Urinary bladder (tissue), 4 donors: ENCODE measurements around the gene ANKDD1A. TPM values are rescaled to one million over a fixed set of nuclear protein-coding genes. Genes with fewer than 3 reads are reported as not detected.

Source experiments
- DNase-seq: peaks from one replicate; pipeline ENCODE4 v3.0.0-alpha.2; 2015; ENCODE audit errors: extremely low spot score
- H3K27ac ChIP-seq: one replicate; pipeline ENCODE4 v1.5.1; 2013; ENCODE audit warnings: low read depth, mild to moderate bottlenecking, moderate library complexity
- H3K36me3 ChIP-seq: one replicate; pipeline ENCODE4 v1.6.1; 2013; ENCODE audit warnings: mild to moderate bottlenecking, moderate library complexity; ENCODE audit not compliant: insufficient read depth
- H3K4me1 ChIP-seq: one replicate; pipeline ENCODE4 v1.6.1; 2013; ENCODE audit warnings: mild to moderate bottlenecking, moderate library complexity; ENCODE audit not compliant: insufficient read depth
- H3K4me3 ChIP-seq: one replicate; pipeline ENCODE4 v1.5.1; 2013; ENCODE audit warnings: low read depth, low read length
- WGBS: extraction: QIAGEN DNeasy Blood & Tissue Kit; methylation state at CpG from one replicate; pipeline ENCODE4 v1.1.7; 2013; 5-methylcytosine and 5-hydroxymethylcytosine counted together
- polyA plus RNA-seq: library from polyadenylated mRNA; stranded (reverse); fragments of 200-250 nt; gene quantifications from one replicate; pipeline ENCODE4 v1.2.3, GENCODE V29; 2013
- total RNA-seq: library from RNA; depleted of rRNA; stranded (reverse); fragments of >200 nt; gene quantifications from one replicate; pipeline ENCODE4 v1.2.3, GENCODE V29; 2014
- donor health status: healthy with polysubstance abuse.
- donor health status: healthy.

The ANKDD1A gene
- total and polyA plus RNA-seq, 2 donors, result 7.5 to 12.4 TPM

GRCh38 chr15:64985366-64986033, 73.8 kb downstream of the ANKDD1A start:
- no peaks in the 10 kb centered on the region for H3K36me3 ChIP-seq
- peak overlapping the region; percentile 11 for H3K27ac ChIP-seq
- DNase-seq, result no peak
- 32% methylated on average over 9 of the region's 9 CpGs for WGBS
- no peaks in the 10 kb centered on the region for H3K4me1 ChIP-seq
- H3K4me3 ChIP-seq, result no peak overlapping the region

GRCh38 chr15:64987136-64987535, 75.4 kb downstream of the ANKDD1A start:
- WGBS, result 46% methylated on average over 3 of the region's 3 CpGs
- DNase-seq, result no peak
- no peaks in the 10 kb centered on the region for H3K4me1 ChIP-seq
- H3K36me3 ChIP-seq, result no peaks in the 10 kb centered on the region
- no peak overlapping the region for H3K4me3 ChIP-seq
- H3K27ac ChIP-seq, result no peak overlapping the region

DNA sequence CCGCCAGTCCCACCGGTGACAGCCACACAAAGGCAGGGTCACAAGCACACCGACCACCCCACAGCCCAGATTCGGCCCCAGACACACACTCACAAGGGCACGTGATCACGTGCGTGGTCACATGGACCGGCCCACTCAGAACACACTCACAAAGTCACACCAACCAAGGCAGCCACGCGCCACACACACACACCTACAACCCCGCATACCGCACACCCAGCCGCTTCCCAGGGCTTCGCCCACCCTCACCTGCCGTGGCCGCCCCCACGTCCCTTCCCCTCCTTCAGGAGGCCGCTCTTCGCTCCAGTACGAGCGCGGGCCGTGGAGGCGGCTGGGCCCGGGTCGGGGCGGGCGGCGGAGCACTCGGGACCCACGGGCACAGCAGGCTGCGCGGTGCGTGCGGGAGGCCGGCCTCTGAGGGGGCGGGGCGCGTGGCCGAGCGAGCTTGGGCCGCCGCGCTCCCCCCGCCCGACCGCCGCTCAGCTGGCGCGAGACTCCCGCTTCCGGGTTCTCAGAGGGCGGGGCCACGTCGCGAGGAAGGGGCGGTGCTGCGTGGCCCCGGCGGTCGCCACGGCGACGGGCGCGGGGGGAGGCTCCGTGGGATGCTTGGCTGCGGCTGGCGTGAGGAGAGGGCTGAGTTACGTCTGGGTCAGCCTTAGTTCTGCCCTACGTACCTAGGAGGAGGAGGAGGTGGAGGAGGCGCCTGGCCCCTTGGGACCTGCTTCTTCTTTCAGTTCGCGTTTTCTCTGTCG, 77.9 kb downstream of the ANKDD1A start, which contains the start of gene SPG21:
TSS of gene SPG21 (minus strand) at position 499 of the 752 bp plus-strand sequence. CDS start 6,345 bp downstream, outside the sequence.
- H3K27ac ChIP-seq, result peak within 1 kb of the TSS; percentile 94
- DNase-seq, result peak; percentile 70
- under 1% methylated on average over 75 of the region's 75 CpGs for WGBS
- peak within 1 kb of the TSS; percentile 99 for H3K4me3 ChIP-seq
- H3K4me1 ChIP-seq, result no peaks in the 10 kb centered on the region
- no peaks in the 10 kb centered on the region for H3K36me3 ChIP-seq

DNA sequence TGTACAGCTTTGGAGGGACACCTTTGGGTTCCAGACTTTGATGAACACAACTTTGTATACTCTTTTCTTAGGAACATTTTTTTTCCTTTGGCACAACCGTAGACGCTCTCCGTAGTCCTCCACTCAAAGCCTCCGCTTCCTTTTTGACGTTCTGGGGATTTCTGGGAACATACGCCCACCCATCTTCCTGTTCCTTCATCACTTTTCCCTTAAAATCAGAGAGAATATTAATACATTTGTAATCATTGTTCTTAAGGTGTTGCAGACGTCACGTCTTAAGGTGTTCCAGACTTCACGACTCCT, 78.4 kb downstream of the ANKDD1A start:
- Histone ChIP-seq H3K4me3 (peak overlapping the region; percentile 99), H3K36me3 (no peaks in the 10 kb centered on the region), H3K4me1 (no peaks in the 10 kb centered on the region), H3K27ac (peak overlapping the region; percentile 93)
- WGBS, result 3% methylated on average over 9 of the region's 9 CpGs
- no peak for DNase-seq

DNA sequence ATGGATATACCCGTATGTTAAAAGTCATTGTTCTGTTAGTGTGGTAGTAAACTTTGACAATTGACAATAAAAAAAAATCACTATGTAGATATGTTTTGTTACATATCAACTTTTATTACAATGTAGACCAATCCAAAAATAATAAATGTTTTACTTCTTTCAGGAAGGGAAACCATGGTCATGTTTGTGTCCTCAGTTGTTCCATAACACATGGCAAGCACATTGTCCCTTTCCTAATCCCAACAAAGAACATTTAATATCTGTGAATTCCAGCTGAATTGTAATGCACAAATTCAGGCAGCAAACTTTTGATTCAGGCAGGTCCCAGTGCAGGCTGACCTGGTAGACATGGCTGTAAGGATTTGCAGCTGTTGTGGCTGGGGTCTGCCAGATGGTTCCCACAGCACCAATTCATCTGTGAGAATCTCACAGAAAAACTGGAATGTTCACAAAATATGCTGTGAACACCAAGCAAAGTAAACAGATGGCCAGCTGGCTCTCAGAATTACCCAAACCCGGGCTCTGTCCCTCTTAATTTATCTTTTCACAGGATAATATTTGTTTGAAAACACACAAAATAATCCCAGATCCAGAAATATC, 79.9 kb downstream of the ANKDD1A start:
- H3K4me3 ChIP-seq, result no peak overlapping the region
- H3K27ac ChIP-seq, result no peak overlapping the region
- H3K36me3 ChIP-seq, result no peaks in the 10 kb centered on the region
- H3K4me1 ChIP-seq, result no peaks in the 10 kb centered on the region
- no peak for DNase-seq
- WGBS, result 44% methylated on average over 2 of the region's 2 CpGs

DNA sequence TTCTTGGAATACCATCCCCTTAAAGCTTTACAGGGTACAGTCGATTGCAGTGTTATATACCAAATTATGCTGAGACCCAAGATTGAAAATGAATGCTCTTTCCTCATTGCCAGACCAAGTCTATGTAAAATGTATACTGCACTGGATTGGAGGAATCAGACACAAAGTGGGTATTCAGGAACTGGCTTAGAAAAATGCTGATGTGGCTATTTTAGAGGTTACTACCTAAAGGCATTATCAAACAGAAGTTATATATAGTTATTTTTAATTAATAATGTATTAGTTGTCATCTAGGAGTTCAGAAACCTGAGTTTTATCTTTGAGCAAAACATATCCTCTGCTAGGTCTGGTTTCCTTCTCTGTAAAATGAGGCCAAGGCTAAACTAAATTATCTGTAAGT, 81.6 kb downstream of the ANKDD1A start:
- 70% methylated on average over 1 of the region's 1 CpG for WGBS
- no peak for DNase-seq
- H3K4me3 ChIP-seq, result no peak overlapping the region
- no peaks in the 10 kb centered on the region for H3K4me1 ChIP-seq
- no peak overlapping the region for H3K27ac ChIP-seq
- H3K36me3 ChIP-seq, result no peaks in the 10 kb centered on the region

DNA sequence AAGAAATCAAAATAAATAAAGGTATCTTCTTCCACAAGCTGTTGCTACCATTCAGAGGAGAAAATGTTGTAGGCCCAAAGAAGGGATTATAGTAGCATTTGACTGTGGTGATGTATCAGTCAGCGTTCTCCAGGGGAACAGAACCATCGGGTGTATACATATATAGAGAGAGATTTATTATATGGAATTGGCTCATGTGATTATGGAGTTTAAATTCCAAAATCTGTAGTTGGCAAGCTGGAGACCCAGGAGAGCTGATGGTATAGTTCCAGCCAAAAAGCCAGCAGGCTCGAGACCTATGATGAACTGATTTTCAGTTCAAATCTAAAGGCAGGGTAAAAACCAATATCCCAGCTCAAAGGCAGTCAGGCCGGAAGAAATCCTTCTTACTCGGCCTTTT, 85.4 kb downstream of the ANKDD1A start:
- no peak overlapping the region for H3K4me3 ChIP-seq
- no peak overlapping the region for H3K27ac ChIP-seq
- DNase-seq, result no peak
- H3K36me3 ChIP-seq, result no peaks in the 10 kb centered on the region
- no peaks in the 10 kb centered on the region for H3K4me1 ChIP-seq
- WGBS, result 63% methylated on average over 5 of the region's 5 CpGs

GRCh38 chr15:64997745-64998375, 86.2 kb downstream of the ANKDD1A start:
- Histone ChIP-seq H3K4me3 (no peak overlapping the region), H3K4me1 (no peaks in the 10 kb centered on the region), H3K27ac (no peak overlapping the region), H3K36me3 (no peaks in the 10 kb centered on the region)
- 84% methylated on average over 4 of the region's 4 CpGs for WGBS
- no peak for DNase-seq

DNA sequence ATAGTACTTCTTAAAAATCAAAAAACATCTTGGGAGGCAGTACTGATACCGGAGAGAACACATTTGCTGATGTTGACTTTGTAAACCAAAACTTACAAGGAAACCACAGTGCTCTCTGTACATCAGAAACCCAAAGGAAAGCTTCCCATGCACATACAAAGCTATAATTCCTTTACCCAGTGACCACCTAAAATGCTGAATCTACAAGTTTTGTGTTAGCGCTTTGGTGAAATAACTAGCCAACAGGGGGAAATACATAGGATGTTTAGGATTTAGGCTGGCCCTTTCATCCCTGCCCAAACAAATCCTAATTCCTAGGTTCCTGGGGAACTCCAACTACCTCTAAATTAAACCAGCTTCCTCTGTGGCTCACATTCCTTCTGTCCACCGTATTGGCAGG, 93.3 kb downstream of the ANKDD1A start:
- no peak overlapping the region for H3K4me3 ChIP-seq
- WGBS, result 81% methylated on average over 3 of the region's 3 CpGs
- no peak for DNase-seq
- no peaks in the 10 kb centered on the region for H3K36me3 ChIP-seq
- H3K4me1 ChIP-seq, result no peaks in the 10 kb centered on the region
- H3K27ac ChIP-seq, result no peak overlapping the region

GRCh38 chr15:65006876-65007275, 95.2 kb downstream of the ANKDD1A start:
- Histone ChIP-seq H3K4me1 (no peaks in the 10 kb centered on the region), H3K4me3 (no peak overlapping the region), H3K36me3 (no peaks in the 10 kb centered on the region), H3K27ac (no peak overlapping the region)
- 84% methylated on average over 3 of the region's 3 CpGs for WGBS
- no peak for DNase-seq

Other genes starting within 250 kb of the ANKDD1A start
- gene RBPMS2, start 136.3 kb upstream of the ANKDD1A start, total RNA-seq, result 4.0 TPM
- gene RBPMS2, start 136.3 kb upstream of the ANKDD1A start, polyA plus RNA-seq, result 90.9 TPM
- gene PIF1, start 86.3 kb upstream of the ANKDD1A start, total RNA-seq, result 4.1 TPM
- 3.1 TPM for gene PIF1, start 86.3 kb upstream of the ANKDD1A start, polyA plus RNA-seq
- gene PLEKHO2, start 70.0 kb upstream of the ANKDD1A start, total RNA-seq, result 25.6 TPM
- 40.2 TPM for gene PLEKHO2, start 70.0 kb upstream of the ANKDD1A start, polyA plus RNA-seq
- gene SPG21, start 78.0 kb downstream of the ANKDD1A start, total RNA-seq, result 56.2 TPM
- 87.6 TPM for gene SPG21, start 78.0 kb downstream of the ANKDD1A start, polyA plus RNA-seq
- gene MTFMT, start 117.7 kb downstream of the ANKDD1A start, total RNA-seq, result 22.4 TPM
- gene MTFMT, start 117.7 kb downstream of the ANKDD1A start, polyA plus RNA-seq, result 13.1 TPM
- not detected for gene SLC51B, start 133.5 kb downstream of the ANKDD1A start, total RNA-seq
- 0.44 TPM for gene SLC51B, start 133.5 kb downstream of the ANKDD1A start, polyA plus RNA-seq
- gene RASL12, start 156.1 kb downstream of the ANKDD1A start, total RNA-seq, result 54.6 TPM
- gene RASL12, start 156.1 kb downstream of the ANKDD1A start, polyA plus RNA-seq, result 85.0 TPM
- gene KBTBD13, start 164.8 kb downstream of the ANKDD1A start, total RNA-seq, result 0.32 TPM
- 0.19 TPM for gene KBTBD13, start 164.8 kb downstream of the ANKDD1A start, polyA plus RNA-seq
- gene UBAP1L, start 203.3 kb downstream of the ANKDD1A start, total RNA-seq, result 3.9 TPM
- 1.9 TPM for gene UBAP1L, start 203.3 kb downstream of the ANKDD1A start, polyA plus RNA-seq
- gene PDCD7, start 221.9 kb downstream of the ANKDD1A start, total RNA-seq, result 18.3 TPM
- gene PDCD7, start 221.9 kb downstream of the ANKDD1A start, polyA plus RNA-seq, result 27.3 TPM